Effector memory CD8-positive, alpha-beta T cell (primary cell): Measurements from ENCODE around the gene OR6N1.

Experiments
- ATAC-seq: fragments of 150-1000 bp; cut with Tn5 transposase; replicated peaks from 2 replicates; pipeline ENCODE4 v1.10.0; 2021; ENCODE audit warnings: mild to moderate bottlenecking, moderate library complexity
- DNase-seq, 3 experiments: peaks; one replicate each; pipeline ENCODE4 v3.0.0; 2021
- H3K27ac Mint-ChIP-seq, 2 donors: one replicate each; pipeline ENCODE4 v1.8.0; 2022; ENCODE audit warnings: mild to moderate bottlenecking in 2 of 2, mixed read lengths in 2 of 2, moderate library complexity in 2 of 2
- H3K27me3 Mint-ChIP-seq, 2 donors: one replicate each; pipeline ENCODE4 v1.8.0; 2022; ENCODE audit warnings: mixed read lengths in 2 of 2
- H3K36me3 Mint-ChIP-seq: one replicate; pipeline ENCODE4 v1.8.0; 2022; ENCODE audit warnings: mild to moderate bottlenecking, moderate library complexity, mixed read lengths; ENCODE audit not compliant: insufficient read depth
- H3K4me1 Mint-ChIP-seq, 2 donors: one replicate each; pipeline ENCODE4 v1.8.0; 2022; ENCODE audit warnings: low read depth in 2 of 2, mixed read lengths in 2 of 2
- H3K4me3 Mint-ChIP-seq, 2 donors: one replicate each; pipeline ENCODE4 v1.8.0; 2022; ENCODE audit warnings: mild to moderate bottlenecking in 2 of 2, mixed read lengths in 2 of 2, moderate library complexity in 2 of 2
- H3K9me3 Mint-ChIP-seq, 2 donors: one replicate each; pipeline ENCODE4 v1.8.0; 2022; ENCODE audit warnings: mixed read lengths in 2 of 2
- total RNA-seq, 9 experiments: gene quantifications; one replicate each; lab custom pipeline; 2026; lab: John Stamatoyannopoulos, UW

The OR6N1 gene
- total RNA-seq: 0 to 0.03 (median 0) reads per million in 9 experiments

- H3K4me1 Mint-ChIP-seq: no peaks in the 10 kb centered on the region
- peaks cover 6 to 11% of the 10 kb centered on the region in 2 donors for H3K27me3 Mint-ChIP-seq
- DNase-seq: no peak
- ATAC-seq: no peak
- H3K4me3 Mint-ChIP-seq: no peak within 1 kb of the TSS
- no peaks in the 10 kb centered on the region for H3K36me3 Mint-ChIP-seq
- H3K9me3 Mint-ChIP-seq: no peaks in the 10 kb centered on the region
- H3K27ac Mint-ChIP-seq: no peak within 1 kb of the TSS
These were observed at the start of gene OR6N1 for GRCh38 chr1:158771950-158772866. Gene OR6N1, minus strand, starts transcription at chr1:158772195. Its CDS starts 5,513 bp downstream, at chr1:158766682.

DNA sequence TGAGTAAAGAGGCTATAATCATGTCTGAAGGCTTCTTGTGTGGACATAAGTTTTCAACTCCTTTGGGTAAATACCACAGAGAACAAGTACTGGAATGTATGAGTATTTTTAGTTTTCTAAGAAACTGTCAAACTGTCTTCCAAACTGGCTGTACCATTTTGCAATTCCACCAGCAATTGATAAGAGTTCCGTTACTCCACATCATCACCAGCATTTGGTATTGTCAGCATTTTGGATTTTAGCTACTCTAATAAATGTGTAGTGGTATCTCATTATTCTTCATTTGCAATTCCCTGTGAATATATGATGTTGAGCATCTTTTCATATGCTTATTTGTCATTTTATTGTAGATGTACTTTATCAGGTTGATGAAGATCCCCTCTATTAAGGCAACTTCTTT is 49.7 kb upstream of the OR6N1 start:
- H3K27ac Mint-ChIP-seq: peak overlapping the region in 1 of 2 donors; percentile 93
- no peaks in the 10 kb centered on the region for H3K36me3 Mint-ChIP-seq
- H3K4me1 Mint-ChIP-seq: peaks cover 24 to 36% of the 10 kb centered on the region in 2 donors
- DNase-seq (no peak), ATAC-seq (no peak)
- H3K9me3 Mint-ChIP-seq: no peaks in the 10 kb centered on the region
- H3K4me3 Mint-ChIP-seq: no peak overlapping the region
- H3K27me3 Mint-ChIP-seq: no peaks in the 10 kb centered on the region

DNA sequence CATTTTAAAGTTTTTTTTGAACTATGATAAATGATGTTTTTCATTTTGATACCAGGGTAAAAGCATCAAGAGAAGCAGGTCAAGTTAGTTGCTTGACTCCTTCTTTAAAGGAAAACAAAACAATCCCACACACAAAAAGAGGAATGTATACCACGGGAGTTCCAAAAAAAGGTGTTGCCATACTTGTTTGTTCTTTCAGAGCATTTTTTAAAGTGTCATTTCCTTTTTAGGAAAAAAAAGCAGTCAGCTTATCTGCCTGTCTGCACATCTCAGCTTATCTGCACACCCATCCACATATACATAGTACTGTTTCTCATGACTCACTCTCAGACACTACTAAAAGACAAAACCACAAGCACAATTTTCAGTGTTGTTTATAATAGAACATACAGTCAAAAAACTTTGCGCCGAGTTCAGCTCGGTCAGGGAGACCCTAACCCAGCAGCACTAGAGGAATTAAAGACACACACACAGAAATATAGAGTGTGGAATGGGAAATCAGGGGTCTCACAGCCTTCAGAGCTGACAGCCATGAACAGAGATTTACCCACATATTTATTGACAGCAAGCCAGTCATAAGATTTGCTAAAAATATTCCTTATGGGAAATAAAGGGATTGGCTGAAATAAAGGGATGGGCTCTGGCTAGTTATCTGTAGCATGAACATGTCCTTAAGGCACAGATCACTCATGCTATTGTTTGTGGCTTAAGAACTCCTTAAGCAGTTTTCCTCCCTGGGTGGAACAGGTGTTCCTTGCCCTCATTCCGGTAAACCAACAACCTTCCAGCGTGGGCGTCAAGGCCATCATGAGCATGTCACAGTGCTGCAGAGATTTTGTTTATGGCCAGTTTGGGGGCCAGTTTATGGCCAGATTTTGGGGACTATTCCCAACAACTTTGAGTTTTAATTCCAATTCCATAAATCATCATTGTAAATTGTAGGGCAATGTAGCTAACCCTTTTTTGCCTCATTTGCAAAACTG is 47.8 kb upstream of the OR6N1 start:
- H3K4me1 Mint-ChIP-seq: peaks cover 24 to 36% of the 10 kb centered on the region in 2 donors
- peak overlapping the region; percentile 93 for H3K27ac Mint-ChIP-seq
- DNase-seq: peak in 1 of 3 experiments; percentile 16
- H3K27me3 Mint-ChIP-seq: no peaks in the 10 kb centered on the region
- H3K9me3 Mint-ChIP-seq: no peaks in the 10 kb centered on the region
- peak overlapping the region; percentile 65 to 80 for H3K4me3 Mint-ChIP-seq
- H3K36me3 Mint-ChIP-seq: no peaks in the 10 kb centered on the region
- peak; percentile 98 for ATAC-seq

DNA sequence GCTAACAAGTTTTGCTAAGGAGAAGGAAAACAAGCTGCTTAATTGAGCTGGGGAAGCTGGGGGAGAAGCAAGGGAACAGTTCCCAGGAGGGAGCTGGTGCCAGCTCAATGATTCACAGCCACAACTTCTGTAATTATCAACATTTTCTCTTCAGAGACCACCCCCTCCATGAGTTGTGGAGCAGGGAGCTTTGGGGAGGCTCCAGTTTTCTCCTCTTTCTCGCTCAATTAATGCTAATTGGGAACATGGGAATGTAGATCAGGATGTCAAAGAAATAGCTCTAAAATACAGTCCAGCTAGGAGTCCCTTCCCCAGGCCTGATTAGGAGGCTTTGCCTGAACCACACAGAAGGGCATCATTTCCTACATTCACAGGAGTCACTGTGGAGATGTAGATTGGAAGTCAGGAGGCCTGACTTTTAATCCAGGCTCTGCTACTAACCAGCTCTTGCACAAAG is 47.0 kb upstream of the OR6N1 start:
- Mint-ChIP-seq H3K9me3 (no peaks in the 10 kb centered on the region), H3K4me1 (peaks cover 24 to 36% of the 10 kb centered on the region in 2 donors), H3K36me3 (no peaks in the 10 kb centered on the region), H3K27ac (peak overlapping the region; percentile 93), H3K27me3 (no peaks in the 10 kb centered on the region), H3K4me3 (peak overlapping the region; percentile 65 to 80)
- DNase-seq: no peak
- peak; percentile 22 for ATAC-seq

DNA sequence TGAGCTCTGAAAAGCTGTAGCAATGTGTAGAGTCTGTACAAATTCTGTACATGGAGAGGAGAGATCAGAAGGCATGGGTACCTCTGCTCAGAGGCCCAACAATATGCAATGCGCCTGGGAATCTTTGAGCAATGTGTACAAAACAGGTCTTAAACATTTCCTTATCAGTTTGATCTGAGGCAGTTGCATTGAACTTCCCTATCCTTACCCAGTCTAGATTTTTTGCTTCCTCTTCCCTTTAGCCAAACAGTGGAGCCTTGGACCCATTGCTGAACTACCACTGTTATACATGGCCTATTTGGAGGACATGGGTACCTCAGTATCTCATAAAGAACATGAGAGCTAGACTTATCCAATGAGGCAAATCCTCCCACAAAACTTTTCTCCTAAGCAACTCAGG is 46.6 kb upstream of the OR6N1 start:
- Mint-ChIP-seq H3K9me3 (no peaks in the 10 kb centered on the region), H3K36me3 (no peaks in the 10 kb centered on the region), H3K4me3 (peak overlapping the region; percentile 65 to 80), H3K27me3 (no peaks in the 10 kb centered on the region), H3K4me1 (peaks cover 24 to 36% of the 10 kb centered on the region in 2 donors), H3K27ac (peak overlapping the region; percentile 93)
- no peak for DNase-seq
- ATAC-seq: no peak

DNA sequence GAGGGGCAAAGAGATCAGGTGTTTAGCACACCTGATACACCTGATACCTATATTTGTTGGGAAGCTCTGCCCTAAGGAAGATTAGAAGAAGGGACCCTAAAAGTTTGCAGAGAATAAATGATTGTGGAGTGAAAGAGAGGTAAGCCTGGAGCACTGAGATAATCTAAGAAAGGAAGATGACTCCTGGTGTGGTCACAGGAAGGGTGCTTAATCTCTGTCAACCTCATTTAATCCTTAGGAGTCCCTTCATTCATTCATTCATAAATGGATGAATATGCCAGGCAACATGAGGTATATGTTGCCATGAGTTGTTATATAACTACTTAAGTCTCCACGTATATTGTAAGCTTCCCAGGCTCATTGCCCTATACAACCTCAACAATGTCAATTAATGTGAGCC is 43.0 kb upstream of the OR6N1 start:
- peaks cover 19 to 26% of the 10 kb centered on the region in 2 donors for H3K4me1 Mint-ChIP-seq
- ATAC-seq (no peak), DNase-seq (no peak)
- no peak overlapping the region for H3K27ac Mint-ChIP-seq
- no peaks in the 10 kb centered on the region for H3K27me3 Mint-ChIP-seq
- H3K4me3 Mint-ChIP-seq: no peak overlapping the region
- no peaks in the 10 kb centered on the region for H3K9me3 Mint-ChIP-seq
- H3K36me3 Mint-ChIP-seq: no peaks in the 10 kb centered on the region

DNA sequence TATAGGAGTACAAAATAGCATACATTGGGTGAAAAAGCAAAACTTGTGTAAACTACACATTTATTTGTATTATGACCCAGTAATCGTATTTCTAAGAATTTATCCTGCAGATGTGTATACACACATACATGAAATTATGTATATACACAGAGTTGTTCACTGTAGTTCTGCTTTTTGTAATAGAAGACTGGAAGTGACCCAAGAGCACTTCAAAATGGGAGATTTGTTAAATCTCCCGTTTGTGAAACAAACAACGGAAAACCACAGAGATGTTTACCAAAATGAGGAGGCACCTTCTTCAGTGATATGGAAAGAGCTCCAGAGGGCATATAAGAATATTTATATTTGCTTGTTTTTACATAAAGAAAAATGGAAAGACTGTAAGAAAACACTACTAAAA is 41.2 kb upstream of the OR6N1 start:
- ATAC-seq (no peak), DNase-seq (no peak)
- Mint-ChIP-seq H3K9me3 (no peaks in the 10 kb centered on the region), H3K4me1 (peaks cover 3 to 8% of the 10 kb centered on the region in 2 donors), H3K36me3 (peaks cover 2% of the 10 kb centered on the region), H3K4me3 (no peak overlapping the region), H3K27ac (no peak overlapping the region), H3K27me3 (peaks cover 0 to 8% of the 10 kb centered on the region in 2 donors)

DNA sequence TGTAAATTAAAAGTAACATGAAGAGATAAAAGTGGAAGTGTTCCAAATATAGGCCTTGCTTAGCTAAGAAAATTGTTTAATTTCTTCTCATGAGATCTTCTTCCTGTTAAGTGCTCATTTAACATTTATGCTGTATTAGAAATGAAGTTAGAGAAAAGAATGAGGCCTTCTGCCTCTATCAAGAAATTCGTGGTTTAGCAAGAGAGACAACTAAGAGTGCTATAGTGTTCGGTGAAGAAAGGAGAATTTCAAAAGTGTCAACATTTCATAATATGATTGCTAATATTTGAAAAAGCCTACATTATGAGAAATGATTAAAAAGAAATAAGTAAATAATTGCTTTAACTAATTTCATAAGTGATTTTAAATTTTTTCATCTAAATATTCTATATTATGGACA is 40.3 kb upstream of the OR6N1 start:
- ATAC-seq (no peak), DNase-seq (no peak)
- Mint-ChIP-seq H3K4me3 (no peak overlapping the region), H3K27ac (peak overlapping the region in 1 of 2 donors; percentile 1), H3K9me3 (no peaks in the 10 kb centered on the region), H3K4me1 (peaks cover 0 to under 1% of the 10 kb centered on the region in 2 donors), H3K27me3 (peaks cover 0 to 8% of the 10 kb centered on the region in 2 donors), H3K36me3 (peaks cover 2% of the 10 kb centered on the region)

DNA sequence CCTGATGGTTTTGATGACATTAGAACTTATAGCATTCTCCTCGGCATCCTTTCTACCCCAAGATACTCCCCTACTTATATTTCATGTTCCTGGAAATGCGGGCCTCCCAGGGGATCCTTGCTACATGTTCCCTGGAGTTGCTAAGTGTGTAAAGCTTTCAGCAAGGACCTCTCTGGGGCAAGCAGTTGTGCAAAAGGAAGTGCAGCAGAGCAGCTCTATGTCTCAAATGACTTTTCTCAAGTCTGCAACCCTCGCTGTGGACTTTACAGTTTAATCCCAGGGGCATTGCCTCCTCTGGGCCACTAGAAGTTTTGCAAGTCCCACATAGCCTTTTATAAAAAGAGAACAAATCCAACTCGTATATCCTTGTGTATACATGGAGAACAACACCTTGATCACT is 38.3 kb upstream of the OR6N1 start:
- H3K27ac Mint-ChIP-seq: peak overlapping the region in 1 of 2 donors; percentile 44
- H3K27me3 Mint-ChIP-seq: peaks cover 0 to 8% of the 10 kb centered on the region in 2 donors
- DNase-seq (no peak), ATAC-seq (no peak)
- H3K9me3 Mint-ChIP-seq: no peaks in the 10 kb centered on the region
- peaks cover 2% of the 10 kb centered on the region for H3K36me3 Mint-ChIP-seq
- H3K4me1 Mint-ChIP-seq: no peaks in the 10 kb centered on the region
- no peak overlapping the region for H3K4me3 Mint-ChIP-seq

DNA sequence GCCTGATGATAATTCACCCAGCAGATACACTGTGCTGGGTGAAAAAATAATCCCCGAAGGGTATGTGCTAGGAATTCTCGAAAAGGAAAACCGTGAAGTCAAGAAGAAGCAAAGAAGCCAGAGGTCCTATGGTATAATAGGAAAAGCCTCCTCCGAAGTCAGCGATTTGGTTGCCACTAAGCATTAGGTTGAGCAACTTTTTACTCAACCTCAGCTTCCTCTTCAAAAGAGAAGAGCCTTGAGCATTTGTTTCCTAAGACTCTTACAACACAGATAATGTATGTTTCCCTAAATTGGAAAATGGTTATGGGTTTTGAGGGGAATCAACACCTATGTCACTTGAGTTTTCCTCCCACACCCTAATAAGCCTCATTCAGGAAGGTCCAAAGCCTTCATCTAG is 37.9 kb upstream of the OR6N1 start:
- H3K4me3 Mint-ChIP-seq: no peak overlapping the region
- DNase-seq (no peak), ATAC-seq (no peak)
- no peaks in the 10 kb centered on the region for H3K4me1 Mint-ChIP-seq
- H3K27me3 Mint-ChIP-seq: peaks cover 0 to 8% of the 10 kb centered on the region in 2 donors
- peaks cover 2% of the 10 kb centered on the region for H3K36me3 Mint-ChIP-seq
- H3K9me3 Mint-ChIP-seq: no peaks in the 10 kb centered on the region
- peak overlapping the region in 1 of 2 donors; percentile 44 for H3K27ac Mint-ChIP-seq

- H3K4me1 Mint-ChIP-seq: no peaks in the 10 kb centered on the region
- no peak overlapping the region for H3K27ac Mint-ChIP-seq
- DNase-seq (no peak), ATAC-seq (no peak)
- peaks cover 2% of the 10 kb centered on the region for H3K36me3 Mint-ChIP-seq
- H3K4me3 Mint-ChIP-seq: no peak overlapping the region
- no peaks in the 10 kb centered on the region for H3K9me3 Mint-ChIP-seq
- H3K27me3 Mint-ChIP-seq: peaks cover 0 to 8% of the 10 kb centered on the region in 2 donors
These were observed 37.3 kb upstream of the OR6N1 start for GRCh38 chr1:158809256-158809655.

DNA sequence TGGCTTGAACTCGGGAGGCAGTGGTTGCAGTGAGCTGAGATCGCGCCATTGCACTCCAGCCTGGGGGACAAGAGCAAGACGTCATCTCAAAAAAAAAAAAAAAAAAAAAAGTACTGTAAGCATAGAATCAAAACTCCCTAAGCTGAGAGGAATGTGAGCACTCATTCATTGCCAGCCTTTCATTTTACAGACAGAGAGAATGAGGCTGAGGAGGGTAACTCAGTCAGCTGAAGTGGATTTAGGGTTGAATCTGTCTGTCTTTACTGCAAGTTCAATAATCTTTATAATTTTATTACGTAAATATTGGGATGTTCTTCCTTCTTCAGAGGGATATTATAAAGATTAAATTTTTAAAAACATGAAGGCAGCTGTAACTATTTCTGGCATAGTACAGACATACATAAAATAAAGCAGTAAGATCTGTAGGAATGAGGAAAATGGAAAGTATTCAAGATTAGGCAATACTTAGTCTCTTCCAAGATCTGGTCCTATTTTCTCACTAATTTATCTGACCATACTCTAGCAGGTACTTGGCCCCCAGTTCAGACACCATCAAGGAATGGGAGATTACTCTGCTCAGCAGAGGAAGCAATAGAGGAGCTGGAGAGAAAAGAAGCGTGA is 35.0 kb upstream of the OR6N1 start:
- no peak overlapping the region for H3K4me3 Mint-ChIP-seq

DNA sequence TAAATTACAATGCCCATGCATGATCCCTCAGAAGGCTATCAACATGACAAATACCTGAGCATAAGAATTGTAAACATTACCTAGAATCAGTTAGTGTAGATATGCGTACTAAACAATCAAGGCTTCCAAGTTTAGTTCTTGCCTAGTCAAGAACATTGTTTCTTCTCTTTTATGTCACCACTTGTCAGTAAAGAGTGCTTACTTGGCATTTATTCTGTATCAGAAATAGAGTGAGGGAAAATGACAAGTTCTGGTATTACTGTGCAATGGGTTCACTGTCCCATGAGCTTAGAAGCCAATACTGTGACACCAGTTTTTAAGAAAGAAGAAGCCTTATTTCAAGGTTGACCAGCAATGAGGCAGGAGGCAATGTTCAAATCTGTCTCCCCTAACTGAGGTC is 31.7 kb upstream of the OR6N1 start:
- H3K27me3 Mint-ChIP-seq: peaks cover 0 to 10% of the 10 kb centered on the region in 2 donors
- ATAC-seq (no peak), DNase-seq (no peak)
- H3K4me3 Mint-ChIP-seq: no peak overlapping the region
- H3K36me3 Mint-ChIP-seq: peaks cover under 1% of the 10 kb centered on the region
- no peaks in the 10 kb centered on the region for H3K9me3 Mint-ChIP-seq
- no peak overlapping the region for H3K27ac Mint-ChIP-seq
- H3K4me1 Mint-ChIP-seq: peaks cover 0 to 4% of the 10 kb centered on the region in 2 donors

More for the DNA sequence above, 35.0 kb upstream of the OR6N1 start:
- DNase-seq: no peak
- Mint-ChIP-seq H3K36me3 (peaks cover 2% of the 10 kb centered on the region), H3K27me3 (peaks cover 0 to 14% of the 10 kb centered on the region in 2 donors), H3K27ac (no peak overlapping the region), H3K4me1 (no peaks in the 10 kb centered on the region), H3K9me3 (no peaks in the 10 kb centered on the region)
- no peak for ATAC-seq
